MCF 10A (cell line): ENCODE results near the gene EXOC3L2. TPM values are rescaled to one million over a fixed set of nuclear protein-coding genes. Genes with fewer than 3 reads are reported as not detected.

ENCODE experiments used
- BruUV-seq: library from RNA; stranded (reverse); fragments of 400-500 nt; replicated peaks from 2 replicates; lab custom pipeline; 2021; lab: Mats Ljungman, UMichigan
- CTCF ChIA-PET: fragments of 300-600 bp; sonication (Branson Sonifier 250); formaldehyde crosslinking; extraction: SDS; loops from one replicate; lab custom pipeline; 2021; ENCODE audit warnings: antibody characterized with exemption, inconsistent platforms; lab: Yijun Ruan, JAX
- POLR2A ChIA-PET: fragments of 300-600, 350-650 bp; sonication (Branson Sonifier 250); formaldehyde crosslinking; extraction: SDS; loops from one replicate; lab custom pipeline; 2020; ENCODE audit warnings: antibody characterized with exemption, inconsistent platforms; lab: Yijun Ruan, JAX
- DNase-seq: peaks from one replicate; pipeline ENCODE4 v3.0.0-alpha.2; 2018; ENCODE audit not compliant: unreplicated experiment
- H3K27ac Mint-ChIP-seq: one replicate; pipeline ENCODE4 v1.8.0; 2022; ENCODE audit warnings: mild to moderate bottlenecking, low read depth, mixed read lengths; ENCODE audit not compliant: unreplicated experiment
- H3K27me3 Mint-ChIP-seq: one replicate; pipeline ENCODE4 v1.8.0; 2022; ENCODE audit warnings: mixed read lengths; ENCODE audit not compliant: insufficient read depth, unreplicated experiment
- H3K36me3 Mint-ChIP-seq: one replicate; pipeline ENCODE4 v1.8.0; 2022; ENCODE audit warnings: mild to moderate bottlenecking, moderate library complexity, mixed read lengths; ENCODE audit not compliant: insufficient read depth, unreplicated experiment
- H3K4me1 Mint-ChIP-seq: one replicate; pipeline ENCODE4 v1.8.0; 2022; ENCODE audit warnings: mixed read lengths; ENCODE audit not compliant: insufficient read depth, unreplicated experiment
- H3K4me3 Mint-ChIP-seq: one replicate; pipeline ENCODE4 v1.8.0; 2022; ENCODE audit warnings: mild to moderate bottlenecking, moderate library complexity, mixed read lengths; ENCODE audit not compliant: unreplicated experiment
- H3K9me3 Mint-ChIP-seq: one replicate; pipeline ENCODE4 v1.8.0; 2022; ENCODE audit warnings: mixed read lengths; ENCODE audit not compliant: unreplicated experiment
- intact Hi-C: fragments of 100-400 bp; cut with micrococcal nuclease; formaldehyde crosslinking; loops from 2 replicates; pipeline ENCODE4 v1.14.1; 2022
- total RNA-seq: library from RNA; stranded (reverse); gene quantifications from 2 replicates; pipeline ENCODE4 v1.2.3, GENCODE V29; 2022
- TF ChIP-seq, protein P1 (sequence below): fragments of 200-600 bp; IDR thresholded peaks from one replicate; pipeline ENCODE4 v1.8.0; 2022; ENCODE audit warnings: antibody characterized with exemption, mild to moderate bottlenecking; ENCODE audit not compliant: unreplicated experiment

The EXOC3L2 gene
- total RNA-seq, 1 experiment from 2014 or later: not detected

DNA sequence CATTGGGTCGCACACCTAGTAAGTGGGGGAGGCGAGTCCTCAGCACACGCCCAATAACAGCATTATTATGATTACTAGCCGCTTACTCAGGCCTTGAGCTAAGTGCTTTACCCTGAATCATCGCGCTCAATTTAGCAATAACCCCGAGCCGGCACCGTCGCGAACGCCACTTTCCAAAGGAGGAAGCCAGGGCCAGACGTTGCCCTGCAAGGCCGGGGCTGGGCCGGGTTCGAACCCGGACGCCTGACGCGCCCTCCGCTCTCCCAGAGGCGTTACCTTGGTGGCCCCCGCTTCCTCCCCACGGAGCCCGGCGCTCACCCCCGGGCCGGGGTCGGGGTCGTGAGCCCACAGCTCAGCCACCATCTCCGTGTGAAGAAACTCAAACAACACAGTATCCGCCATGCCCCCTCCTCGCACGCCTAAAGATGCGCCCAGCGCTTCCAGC, 67.4 kb downstream of the EXOC3L2 start, which contains the start of gene TRAPPC6A:
TSS of gene TRAPPC6A (minus strand) at position 421 of the 445 bp plus-strand sequence. CDS start at position 402, 19 bp downstream.
- TSS peak; percentile 93 for BruUV-seq
- TF ChIP-seq, protein P1, sequence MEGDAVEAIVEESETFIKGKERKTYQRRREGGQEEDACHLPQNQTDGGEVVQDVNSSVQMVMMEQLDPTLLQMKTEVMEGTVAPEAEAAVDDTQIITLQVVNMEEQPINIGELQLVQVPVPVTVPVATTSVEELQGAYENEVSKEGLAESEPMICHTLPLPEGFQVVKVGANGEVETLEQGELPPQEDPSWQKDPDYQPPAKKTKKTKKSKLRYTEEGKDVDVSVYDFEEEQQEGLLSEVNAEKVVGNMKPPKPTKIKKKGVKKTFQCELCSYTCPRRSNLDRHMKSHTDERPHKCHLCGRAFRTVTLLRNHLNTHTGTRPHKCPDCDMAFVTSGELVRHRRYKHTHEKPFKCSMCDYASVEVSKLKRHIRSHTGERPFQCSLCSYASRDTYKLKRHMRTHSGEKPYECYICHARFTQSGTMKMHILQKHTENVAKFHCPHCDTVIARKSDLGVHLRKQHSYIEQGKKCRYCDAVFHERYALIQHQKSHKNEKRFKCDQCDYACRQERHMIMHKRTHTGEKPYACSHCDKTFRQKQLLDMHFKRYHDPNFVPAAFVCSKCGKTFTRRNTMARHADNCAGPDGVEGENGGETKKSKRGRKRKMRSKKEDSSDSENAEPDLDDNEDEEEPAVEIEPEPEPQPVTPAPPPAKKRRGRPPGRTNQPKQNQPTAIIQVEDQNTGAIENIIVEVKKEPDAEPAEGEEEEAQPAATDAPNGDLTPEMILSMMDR: no peak
- ChIA-PET CTCF (interaction anchor here (0.6 to 1.7 kb wide), 8 partner anchors 13 to 348 kb away, joined by 3 to 6 read pairs (median 4); partner anchors contain the start of gene PPP1R37), POLR2A (interaction anchor here (0.5 to 3.1 kb wide), 32 partner anchors 9 to 289 kb away, joined by 3 to 61 read pairs (median 5); partner anchors contain the start of genes CLASRP, CLPTM1, GEMIN7 and NKPD1)
- DNase-seq: peak; percentile 54
- no peaks in the 10 kb centered on the region for H3K27me3 Mint-ChIP-seq
- no peaks in the 10 kb centered on the region for H3K9me3 Mint-ChIP-seq
- H3K4me3 Mint-ChIP-seq: peak within 1 kb of the TSS; percentile 87
- peak within 1 kb of the TSS; percentile 96 for H3K27ac Mint-ChIP-seq
- intact Hi-C loops: loop anchor here (5.0 kb wide), 1 partner anchor 86 kb away; the partner anchor contains the start of gene PPP1R37
- H3K4me1 Mint-ChIP-seq: peaks cover 25% of the 10 kb centered on the region
- peaks cover 4% of the 10 kb centered on the region for H3K36me3 Mint-ChIP-seq

DNA sequence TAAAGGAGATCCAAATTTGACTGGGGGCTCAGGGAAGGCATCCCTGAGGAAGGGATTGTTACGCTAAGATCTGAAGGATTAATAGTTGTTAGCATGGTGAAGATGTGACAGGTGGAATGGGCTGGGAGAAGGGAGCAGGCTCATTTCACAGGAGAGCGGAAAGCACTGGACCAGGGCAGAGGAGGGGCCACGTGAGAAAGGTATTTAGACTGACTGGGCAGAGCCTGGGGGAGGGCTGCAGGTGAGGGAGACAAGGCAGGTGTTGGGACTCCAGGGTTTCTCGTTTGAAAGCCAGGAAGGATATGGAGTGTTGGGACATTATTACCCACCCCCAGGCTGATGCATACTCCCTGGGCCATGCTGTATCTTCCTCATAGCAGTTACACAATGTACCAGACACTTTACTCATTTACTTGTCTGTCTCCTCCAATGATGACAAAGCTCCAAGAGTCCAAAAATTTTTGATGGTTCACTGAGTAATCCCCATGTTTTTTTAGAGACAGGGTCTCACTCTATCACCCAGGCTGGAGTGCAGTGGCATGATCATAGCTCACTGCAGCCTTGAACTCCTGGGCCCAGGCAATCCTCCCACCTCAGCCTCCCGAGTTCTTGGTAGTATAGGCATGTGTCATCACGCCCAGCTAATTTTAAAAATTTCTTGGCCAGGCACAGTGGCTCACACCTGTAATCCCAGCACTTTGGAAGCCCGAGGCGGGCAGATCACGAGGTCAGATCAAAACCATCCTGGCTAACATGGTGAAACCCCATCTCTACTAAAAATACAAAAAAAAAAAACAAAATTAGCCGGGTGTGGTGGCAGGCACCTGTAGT, 69.5 kb downstream of the EXOC3L2 start:
- peaks cover 17% of the 10 kb centered on the region for H3K4me1 Mint-ChIP-seq
- no TSS peak for BruUV-seq
- no peak overlapping the region for H3K4me3 Mint-ChIP-seq
- peaks cover 4% of the 10 kb centered on the region for H3K36me3 Mint-ChIP-seq
- CTCF ChIA-PET: interaction anchor here (0.6 to 1.6 kb wide), 2 partner anchors 12 to 253 kb away, joined by 5 to 6 read pairs; no protein-coding TSS in a partner anchor
- peak overlapping the region; percentile 89 for H3K27ac Mint-ChIP-seq
- no peaks in the 10 kb centered on the region for H3K9me3 Mint-ChIP-seq
- POLR2A ChIA-PET: interaction anchor here (0.6 to 1.1 kb wide), 8 partner anchors 10 to 221 kb away, joined by 3 to 11 read pairs (median 3); partner anchors contain the start of genes CLPTM1, GEMIN7 and PPP1R37
- peak; percentile 61 for DNase-seq
- intact Hi-C loops: loop anchor here (5.0 kb wide), 1 partner anchor 83 kb away; the partner anchor contains the start of gene PPP1R37
- TF ChIP-seq, protein P1: no peak
- H3K27me3 Mint-ChIP-seq: no peaks in the 10 kb centered on the region

- H3K27me3 Mint-ChIP-seq: no peaks in the 10 kb centered on the region
- DNase-seq: no peak
- no peaks in the 10 kb centered on the region for H3K9me3 Mint-ChIP-seq
- H3K27ac Mint-ChIP-seq: no peak overlapping the region
- BruUV-seq: no TSS peak
- POLR2A ChIA-PET: no interaction called here
- no peak overlapping the region for H3K4me3 Mint-ChIP-seq
- peaks cover 4% of the 10 kb centered on the region for H3K36me3 Mint-ChIP-seq
- CTCF ChIA-PET: interaction anchor here (1.2 kb wide), 1 partner anchor 9 kb away, joined by 5 read pairs; no protein-coding TSS in a partner anchor
- peaks cover 13% of the 10 kb centered on the region for H3K4me1 Mint-ChIP-seq
- intact Hi-C loops: no loop called here
- TF ChIP-seq, protein P1: no peak
Observed at GRCh38 chr19:45173816-45174215, 71.4 kb downstream of the EXOC3L2 start.
